Effector memory CD8-positive, alpha-beta T cell (primary cell): ENCODE data around the gene DERL3.
A peak's percentile ranks its signal among the peaks of the same experiment; 100 is the strongest.

Source experiments
- ATAC-seq: fragments of 150-1000 bp; cut with Tn5 transposase; replicated peaks from 2 replicates; pipeline ENCODE4 v1.10.0; 2021; ENCODE audit warnings: mild to moderate bottlenecking, moderate library complexity
- DNase-seq, 3 experiments: peaks; one replicate each; pipeline ENCODE4 v3.0.0; 2021
- H3K27ac Mint-ChIP-seq, 2 donors: one replicate each; pipeline ENCODE4 v1.8.0; 2022; ENCODE audit warnings: mild to moderate bottlenecking in 2 of 2, mixed read lengths in 2 of 2, moderate library complexity in 2 of 2
- H3K27me3 Mint-ChIP-seq, 2 donors: one replicate each; pipeline ENCODE4 v1.8.0; 2022; ENCODE audit warnings: mixed read lengths in 2 of 2
- H3K36me3 Mint-ChIP-seq: one replicate; pipeline ENCODE4 v1.8.0; 2022; ENCODE audit warnings: mild to moderate bottlenecking, moderate library complexity, mixed read lengths; ENCODE audit not compliant: insufficient read depth
- H3K4me1 Mint-ChIP-seq, 2 donors: one replicate each; pipeline ENCODE4 v1.8.0; 2022; ENCODE audit warnings: low read depth in 2 of 2, mixed read lengths in 2 of 2
- H3K4me3 Mint-ChIP-seq, 2 donors: one replicate each; pipeline ENCODE4 v1.8.0; 2022; ENCODE audit warnings: mild to moderate bottlenecking in 2 of 2, mixed read lengths in 2 of 2, moderate library complexity in 2 of 2
- H3K9me3 Mint-ChIP-seq, 2 donors: one replicate each; pipeline ENCODE4 v1.8.0; 2022; ENCODE audit warnings: mixed read lengths in 2 of 2

Gene DERL3

GRCh38 chr22:23796461-23796860 is 42.3 kb downstream of the DERL3 start:
- no peaks in the 10 kb centered on the region for H3K27me3 Mint-ChIP-seq
- ATAC-seq, result no peak
- H3K9me3 Mint-ChIP-seq, result no peaks in the 10 kb centered on the region
- H3K27ac Mint-ChIP-seq, result no peak overlapping the region
- no peak for DNase-seq
- no peak overlapping the region for H3K4me3 Mint-ChIP-seq
- H3K36me3 Mint-ChIP-seq, result peaks cover 72% of the 10 kb centered on the region
- H3K4me1 Mint-ChIP-seq, result peaks cover 1 to 13% of the 10 kb centered on the region in 2 donors

DNA sequence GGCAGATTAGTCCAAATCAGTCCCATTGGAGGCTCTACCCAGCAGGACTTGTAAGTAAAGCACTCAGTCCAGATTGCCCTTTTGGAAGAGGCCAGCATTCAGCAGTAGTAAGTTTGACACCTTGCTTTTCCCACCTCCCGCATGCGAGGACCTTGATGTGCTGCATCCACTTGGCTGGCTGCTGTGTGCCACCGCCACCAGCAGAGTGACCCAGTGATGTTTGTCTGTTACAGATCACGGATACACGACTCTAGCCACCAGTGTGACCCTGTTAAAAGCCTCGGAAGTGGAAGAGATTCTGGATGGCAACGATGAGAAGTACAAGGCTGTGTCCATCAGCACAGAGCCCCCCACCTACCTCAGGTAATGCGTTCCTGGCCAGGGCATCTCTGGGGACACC is 45.5 kb downstream of the DERL3 start:
- no peaks in the 10 kb centered on the region for H3K9me3 Mint-ChIP-seq
- H3K4me1 Mint-ChIP-seq, result peaks cover 9 to 22% of the 10 kb centered on the region in 2 donors
- H3K4me3 Mint-ChIP-seq, result no peak overlapping the region
- ATAC-seq (no peak), DNase-seq (no peak)
- peaks cover 45% of the 10 kb centered on the region for H3K36me3 Mint-ChIP-seq
- no peaks in the 10 kb centered on the region for H3K27me3 Mint-ChIP-seq
- H3K27ac Mint-ChIP-seq, result no peak overlapping the region

GRCh38 chr22:23791738-23792645 is 46.8 kb downstream of the DERL3 start:
- Mint-ChIP-seq H3K27ac (no peak overlapping the region), H3K36me3 (peaks cover 36% of the 10 kb centered on the region), H3K9me3 (no peaks in the 10 kb centered on the region), H3K4me3 (no peak overlapping the region), H3K4me1 (peaks cover 9 to 22% of the 10 kb centered on the region in 2 donors), H3K27me3 (no peaks in the 10 kb centered on the region)
- no peak for DNase-seq
- ATAC-seq, result no peak

DNA sequence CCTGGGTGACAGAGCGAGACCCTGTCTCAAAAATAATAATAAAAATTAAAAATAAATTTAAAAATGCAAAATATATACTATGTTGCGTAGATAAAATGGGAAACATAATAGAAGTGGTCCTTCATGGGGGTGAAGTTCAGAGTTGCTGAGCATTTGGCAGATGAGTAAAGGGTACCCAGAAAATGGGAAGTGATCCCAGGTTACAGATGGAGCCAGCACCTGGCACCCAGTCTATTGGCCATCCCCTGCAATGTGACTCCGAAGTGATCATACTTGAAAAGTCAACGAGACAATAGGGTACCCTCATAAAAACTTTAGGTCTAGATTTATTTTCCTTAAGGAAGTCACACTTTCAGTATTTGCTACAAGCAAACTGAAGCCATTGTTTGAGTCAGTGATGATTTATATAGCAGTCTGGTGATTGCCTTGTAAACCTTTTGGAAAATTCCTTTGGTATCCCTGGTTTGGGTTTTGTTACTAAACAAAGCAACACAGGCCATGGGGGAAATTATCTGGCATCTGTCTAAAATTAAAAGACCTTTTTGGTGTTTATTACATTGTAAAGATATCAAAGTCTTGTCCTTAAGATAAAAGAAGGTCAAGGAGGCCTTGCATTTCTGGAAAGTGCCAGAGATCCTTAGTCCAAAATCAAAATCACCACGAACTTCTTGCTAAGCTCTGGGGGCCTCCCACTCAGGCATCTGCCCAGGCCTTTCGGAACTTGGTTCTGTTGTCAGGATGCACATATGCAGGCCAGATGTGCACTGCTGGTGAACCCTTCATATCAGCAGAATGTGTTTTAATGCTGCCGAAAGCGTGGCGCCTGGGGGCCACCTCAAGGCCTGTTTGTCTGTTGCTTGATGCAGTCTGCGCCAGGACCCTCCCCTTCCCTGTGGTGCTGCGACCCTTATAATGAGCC is 47.7 kb downstream of the DERL3 start:
- ATAC-seq, result no peak

GRCh38 chr22:23789638-23790037 is 49.2 kb downstream of the DERL3 start:
- Mint-ChIP-seq H3K4me1 (peaks cover 12 to 27% of the 10 kb centered on the region in 2 donors), H3K9me3 (no peaks in the 10 kb centered on the region), H3K4me3 (no peak overlapping the region), H3K27ac (peak overlapping the region in 1 of 2 donors; percentile 42), H3K27me3 (no peaks in the 10 kb centered on the region), H3K36me3 (peaks cover 15% of the 10 kb centered on the region)
- ATAC-seq (no peak), DNase-seq (no peak)

More for the DNA sequence above, 47.7 kb downstream of the DERL3 start:
- Mint-ChIP-seq H3K4me1 (peaks cover 12 to 27% of the 10 kb centered on the region in 2 donors), H3K36me3 (peaks cover 27% of the 10 kb centered on the region), H3K27ac (no peak overlapping the region), H3K9me3 (no peaks in the 10 kb centered on the region), H3K27me3 (no peaks in the 10 kb centered on the region), H3K4me3 (no peak overlapping the region)
- no peak for DNase-seq

GRCh38 chr22:23789121-23789520 is 49.7 kb downstream of the DERL3 start:
- H3K4me3 Mint-ChIP-seq, result peak overlapping the region; percentile 81 to 85
- H3K27me3 Mint-ChIP-seq, result no peaks in the 10 kb centered on the region
- peaks cover 10% of the 10 kb centered on the region for H3K36me3 Mint-ChIP-seq
- H3K27ac Mint-ChIP-seq, result peak overlapping the region in 1 of 2 donors; percentile 66
- ATAC-seq, result no peak
- DNase-seq, result no peak
- peaks cover 13 to 27% of the 10 kb centered on the region in 2 donors for H3K4me1 Mint-ChIP-seq
- H3K9me3 Mint-ChIP-seq, result no peaks in the 10 kb centered on the region

DNA sequence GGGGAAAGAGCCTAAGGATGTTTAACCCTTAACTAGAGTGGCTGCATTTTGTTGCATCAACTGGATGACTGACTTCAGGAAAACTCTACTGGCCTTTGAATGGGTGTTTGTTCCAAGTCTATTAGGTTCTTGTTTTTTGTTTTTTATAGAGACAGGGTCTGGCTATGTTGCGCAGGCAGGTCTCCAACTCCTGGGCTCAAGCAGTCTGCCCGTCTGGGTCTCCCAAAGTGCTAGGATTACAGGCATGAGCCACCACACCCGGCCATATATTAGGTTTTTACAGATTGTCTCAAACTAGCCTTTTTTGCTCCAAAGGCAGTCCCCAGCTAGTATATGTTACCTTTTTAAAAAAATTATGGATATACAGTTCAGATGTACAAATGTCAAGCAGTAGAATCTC is 50.9 kb downstream of the DERL3 start:
- Mint-ChIP-seq H3K4me1 (peaks cover 13 to 22% of the 10 kb centered on the region in 2 donors), H3K36me3 (no peaks in the 10 kb centered on the region), H3K4me3 (peak overlapping the region; percentile 81 to 85), H3K27ac (peak overlapping the region; percentile 90 to 92), H3K9me3 (no peaks in the 10 kb centered on the region), H3K27me3 (no peaks in the 10 kb centered on the region)
- ATAC-seq (no peak), DNase-seq (no peak)

- DNase-seq (no peak), ATAC-seq (peak; percentile 31)
- peak overlapping the region; percentile 90 to 92 for H3K27ac Mint-ChIP-seq
- no peaks in the 10 kb centered on the region for H3K36me3 Mint-ChIP-seq
- H3K4me3 Mint-ChIP-seq, result peak overlapping the region; percentile 81 to 85
- H3K4me1 Mint-ChIP-seq, result peaks cover 13 to 19% of the 10 kb centered on the region in 2 donors
- no peaks in the 10 kb centered on the region for H3K27me3 Mint-ChIP-seq
- no peaks in the 10 kb centered on the region for H3K9me3 Mint-ChIP-seq
Observed at GRCh38 chr22:23787600-23787896, 51.3 kb downstream of the DERL3 start.

DNA sequence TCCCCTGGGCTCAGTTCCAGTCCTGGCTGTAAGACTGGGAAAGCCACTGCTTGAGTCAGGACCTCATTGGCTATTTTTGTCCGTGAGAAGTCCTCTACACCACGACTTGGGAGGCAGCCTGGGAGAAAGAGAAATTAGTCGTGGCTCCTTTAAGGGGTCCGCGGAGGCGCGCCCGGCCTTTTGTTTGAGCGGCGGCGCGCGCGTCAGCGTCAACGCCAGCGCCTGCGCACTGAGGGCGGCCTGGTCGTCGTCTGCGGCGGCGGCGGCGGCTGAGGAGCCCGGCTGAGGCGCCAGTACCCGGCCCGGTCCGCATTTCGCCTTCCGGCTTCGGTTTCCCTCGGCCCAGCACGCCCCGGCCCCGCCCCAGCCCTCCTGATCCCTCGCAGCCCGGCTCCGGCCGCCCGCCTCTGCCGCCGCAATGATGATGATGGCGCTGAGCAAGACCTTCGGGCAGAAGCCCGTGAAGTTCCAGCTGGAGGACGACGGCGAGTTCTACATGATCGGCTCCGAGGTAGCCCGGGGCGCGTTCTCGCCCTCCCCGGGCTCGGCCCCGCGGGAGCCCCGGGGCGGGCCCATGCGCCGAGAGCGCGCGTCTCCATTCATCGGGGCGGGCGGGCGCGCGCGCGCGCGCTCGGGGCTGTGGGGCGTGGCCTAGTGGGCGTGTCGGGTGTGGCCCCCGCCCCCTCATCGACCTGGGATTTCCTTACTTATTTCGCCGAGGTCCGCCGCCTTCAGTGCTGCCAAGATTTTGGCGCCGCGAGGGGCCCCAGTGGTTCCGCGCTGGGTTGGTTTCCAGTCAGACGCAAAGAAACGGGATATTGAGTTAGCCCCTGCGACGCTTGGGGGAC is 51.8 kb downstream of the DERL3 start, which contains the start of gene SMARCB1:
SMARCB1 (plus strand) TSS at position 215 of the 848 bp plus-strand sequence; CDS start at position 419, 204 bp downstream.
- H3K36me3 Mint-ChIP-seq, result no peaks in the 10 kb centered on the region
- H3K4me3 Mint-ChIP-seq, result peak within 1 kb of the TSS; percentile 81 to 85
- H3K27me3 Mint-ChIP-seq, result no peaks in the 10 kb centered on the region
- DNase-seq, result peak; percentile 81 to 85 (median 84)
- no peaks in the 10 kb centered on the region for H3K9me3 Mint-ChIP-seq
- H3K27ac Mint-ChIP-seq, result peak within 1 kb of the TSS; percentile 90 to 92
- ATAC-seq, result peak; percentile 86
- peaks cover 13 to 14% of the 10 kb centered on the region in 2 donors for H3K4me1 Mint-ChIP-seq

DNA sequence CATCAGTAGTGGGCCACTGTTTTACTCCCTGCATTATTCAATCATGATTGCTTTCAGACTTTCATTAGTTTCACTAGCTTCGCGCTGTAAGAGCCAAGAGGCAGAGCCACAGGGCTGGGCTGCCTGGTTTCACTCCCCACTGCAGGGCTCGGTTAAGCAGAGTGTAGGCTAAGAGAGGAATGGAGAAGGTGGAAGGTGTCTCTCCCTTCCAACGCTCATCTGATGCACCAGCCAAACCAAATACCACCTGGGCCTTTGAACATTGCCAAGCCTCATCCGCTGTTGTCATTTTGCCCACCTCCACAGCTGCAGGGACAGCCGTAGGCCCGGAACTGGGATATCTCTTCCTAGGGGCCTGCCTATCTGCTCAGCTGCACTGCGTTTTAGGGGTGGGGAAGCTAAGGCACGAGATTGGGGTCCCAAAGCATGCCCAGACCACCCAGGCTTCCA is 52.5 kb downstream of the DERL3 start:
- ATAC-seq (no peak), DNase-seq (no peak)

More for the DNA sequence above, 52.5 kb downstream of the DERL3 start:
- H3K4me3 Mint-ChIP-seq, result peak overlapping the region; percentile 81 to 85
- peaks cover 13 to 14% of the 10 kb centered on the region in 2 donors for H3K4me1 Mint-ChIP-seq
- no peaks in the 10 kb centered on the region for H3K9me3 Mint-ChIP-seq
- H3K27ac Mint-ChIP-seq, result peak overlapping the region; percentile 90 to 92
- no peaks in the 10 kb centered on the region for H3K36me3 Mint-ChIP-seq
- no peaks in the 10 kb centered on the region for H3K27me3 Mint-ChIP-seq
